Measurements from ENCODE around the gene ITPA.

The ITPA gene

DNA sequence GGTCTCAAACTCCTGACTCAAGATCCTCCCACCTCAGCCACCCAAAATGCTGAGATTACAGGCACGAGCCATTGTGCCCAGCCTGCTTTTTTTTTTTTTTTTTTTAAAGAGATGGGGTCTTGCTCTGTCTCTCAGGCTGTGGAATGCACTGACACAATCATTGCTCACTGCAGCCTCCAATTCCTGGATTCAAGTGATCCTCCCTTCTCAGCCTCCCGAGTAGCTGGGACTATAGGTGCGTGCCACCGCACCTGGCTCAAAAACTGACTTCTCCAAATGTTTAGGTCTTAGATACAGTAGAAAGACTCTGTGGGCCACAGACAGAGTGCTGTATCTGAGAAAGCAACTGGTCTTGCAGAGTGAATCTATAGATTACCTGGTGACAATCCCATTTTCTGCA, 60.8 kb downstream of the ITPA start:
- no peak overlapping the region for H3K27ac ChIP-seq (ENCODE audit: low read length)
- H3K4me3 ChIP-seq (ENCODE audit: low read depth in 1 of 2, low read length in 2 of 2): no peak overlapping the region
- no peaks in the 10 kb centered on the region for H3K79me2 ChIP-seq (ENCODE audit: insufficient read depth, low read length)
- no peak overlapping the region for H3K4me2 ChIP-seq (ENCODE audit: insufficient read depth, low read length)
- no peak overlapping the region for H3K9ac ChIP-seq (ENCODE audit: low read depth, low read length)
- ATAC-seq (ENCODE audit: insufficient read depth, low read depth) (no peak), DNase-seq (no peak)
- no peak overlapping the region for H2AFZ ChIP-seq (ENCODE audit: low read depth, low read length)
- H3K4me1 ChIP-seq (ENCODE audit: insufficient read depth, low read length): no peaks in the 10 kb centered on the region
- H3K36me3 ChIP-seq (ENCODE audit: insufficient read depth, low read length): no peaks in the 10 kb centered on the region
- no peaks in the 10 kb centered on the region for H3K27me3 ChIP-seq (ENCODE audit: insufficient read depth, low read length, poor library complexity)
- H3K9me3 ChIP-seq (ENCODE audit: insufficient read depth, low read length, severe bottlenecking): no peaks in the 10 kb centered on the region
- H4K20me1 ChIP-seq (ENCODE audit: insufficient read depth, low read length): no peaks in the 10 kb centered on the region
- TF ChIP-seq CTCF (IDR thresholded peaks at IDR 0.05; ENCODE audit: borderline replicate concordance, extremely low read depth, low read length, poor library complexity, severe bottlenecking) (no peak), EZH2 (IDR thresholded peaks at IDR 0.05; ENCODE audit: borderline replicate concordance, low read depth, low read length, severe bottlenecking) (no peak)

DNA sequence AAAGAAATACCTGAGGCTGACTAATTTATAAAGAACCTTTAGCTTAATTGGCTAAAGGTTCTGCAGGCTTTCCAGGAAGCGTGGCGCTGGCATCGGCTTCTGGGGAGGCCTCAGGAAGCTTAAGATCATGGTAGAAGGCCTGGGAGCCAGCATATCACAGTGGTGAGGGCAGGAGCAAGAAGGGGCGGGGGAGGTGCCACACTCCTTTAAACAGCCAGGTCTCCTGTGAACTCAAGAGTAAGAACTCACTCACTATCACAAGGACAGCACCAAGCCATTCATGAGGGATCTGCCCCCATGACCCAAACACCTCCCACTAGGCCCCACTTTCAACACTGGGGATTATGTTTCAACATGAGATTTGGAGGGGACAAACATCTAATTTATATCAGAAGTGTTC, 64.1 kb downstream of the ITPA start:
- TF ChIP-seq EZH2 (IDR thresholded peaks at IDR 0.05; ENCODE audit: borderline replicate concordance, low read depth, low read length, severe bottlenecking) (no peak), CTCF (IDR thresholded peaks at IDR 0.05; ENCODE audit: borderline replicate concordance, extremely low read depth, low read length, poor library complexity, severe bottlenecking) (no peak)
- no peaks in the 10 kb centered on the region for H3K9me3 ChIP-seq (ENCODE audit: insufficient read depth, low read length, severe bottlenecking)

More for the DNA sequence above, 64.1 kb downstream of the ITPA start:
- Histone ChIP-seq H2AFZ (ENCODE audit: low read depth, low read length) (no peak overlapping the region), H3K4me1 (ENCODE audit: insufficient read depth, low read length) (no peaks in the 10 kb centered on the region), H3K4me3 (ENCODE audit: low read depth in 1 of 2, low read length in 2 of 2) (no peak overlapping the region), H3K9ac (ENCODE audit: low read depth, low read length) (no peak overlapping the region), H3K4me2 (ENCODE audit: insufficient read depth, low read length) (no peak overlapping the region), H3K27me3 (ENCODE audit: insufficient read depth, low read length, poor library complexity) (peaks cover 4% of the 10 kb centered on the region), H3K36me3 (ENCODE audit: insufficient read depth, low read length) (no peaks in the 10 kb centered on the region), H3K27ac (ENCODE audit: low read length) (no peak overlapping the region), H4K20me1 (ENCODE audit: insufficient read depth, low read length) (no peaks in the 10 kb centered on the region), H3K79me2 (ENCODE audit: insufficient read depth, low read length) (no peaks in the 10 kb centered on the region)
- ATAC-seq (ENCODE audit: insufficient read depth, low read depth): no peak
- DNase-seq: no peak
